Epithelial cell of alveolus of lung (primary cell): ENCODE data around the gene LCNL1. TPM values are rescaled to one million over a fixed set of nuclear protein-coding genes. Genes with fewer than 3 reads are reported as not detected.

Experiments used
- total RNA-seq: library from RNA; depleted of rRNA; stranded (reverse); fragments of >200 nt; gene quantifications from 2 replicates; pipeline ENCODE4 v1.2.1, GENCODE V29; 2015

The LCNL1 gene
- 1.9 TPM in 1 of 2 replicates, not detected in the other for total RNA-seq

DNA sequence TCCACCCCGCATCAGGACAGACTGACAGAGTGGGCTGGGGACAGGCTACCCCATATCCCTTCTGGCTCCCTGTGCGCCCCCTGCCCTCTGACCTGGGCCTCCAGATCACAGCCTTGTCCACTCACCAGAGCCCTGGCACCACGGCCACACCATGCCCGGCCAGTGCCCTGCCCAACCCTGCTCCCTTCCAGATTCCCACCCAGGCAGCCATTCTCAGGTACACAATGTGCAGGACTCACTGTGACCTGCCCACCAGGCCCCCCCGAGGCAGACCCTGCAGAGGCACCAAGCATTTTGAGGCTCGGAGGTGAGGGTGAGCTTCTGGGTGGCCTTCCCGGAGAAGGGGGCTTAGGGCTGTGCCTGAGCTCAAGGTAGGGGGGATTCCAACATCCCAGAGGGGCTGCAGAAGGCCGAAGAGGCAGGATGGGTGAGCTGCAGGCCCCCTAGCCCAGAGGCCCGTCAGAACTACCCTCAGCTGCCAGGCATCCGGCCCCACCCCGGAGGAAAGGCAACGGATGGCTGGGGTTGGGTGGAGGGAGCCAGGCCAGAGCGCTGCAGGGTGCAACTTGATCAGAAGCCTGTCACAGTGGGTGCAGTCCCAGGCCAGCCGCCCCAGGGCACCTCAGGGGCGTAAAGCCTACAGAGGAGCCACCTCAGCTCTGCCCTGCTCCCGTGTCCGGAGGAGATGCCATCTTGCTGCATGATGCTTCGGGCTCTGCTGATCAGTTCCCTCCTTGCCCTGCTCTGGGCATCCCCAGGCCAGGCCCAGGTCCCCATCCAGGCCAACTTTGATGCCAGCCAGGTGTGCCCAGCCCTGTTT, at the start of gene LCNL1:
TSS of gene LCNL1 (plus strand) at position 762 of the 820 bp plus-strand sequence. CDS start 594 bp downstream, outside the sequence.

GRCh38 chr9:136944519-136945332, 38.1 kb upstream of the LCNL1 start, which contains the start of the genes C8G and FBXW5:
Gene C8G, plus strand, starts transcription at chr9:136945243. Its CDS starts 78 bp downstream, at chr9:136945321.
Gene FBXW5, minus strand, starts transcription at chr9:136944738. Its CDS starts 655 bp downstream, at chr9:136944083.

DNA sequence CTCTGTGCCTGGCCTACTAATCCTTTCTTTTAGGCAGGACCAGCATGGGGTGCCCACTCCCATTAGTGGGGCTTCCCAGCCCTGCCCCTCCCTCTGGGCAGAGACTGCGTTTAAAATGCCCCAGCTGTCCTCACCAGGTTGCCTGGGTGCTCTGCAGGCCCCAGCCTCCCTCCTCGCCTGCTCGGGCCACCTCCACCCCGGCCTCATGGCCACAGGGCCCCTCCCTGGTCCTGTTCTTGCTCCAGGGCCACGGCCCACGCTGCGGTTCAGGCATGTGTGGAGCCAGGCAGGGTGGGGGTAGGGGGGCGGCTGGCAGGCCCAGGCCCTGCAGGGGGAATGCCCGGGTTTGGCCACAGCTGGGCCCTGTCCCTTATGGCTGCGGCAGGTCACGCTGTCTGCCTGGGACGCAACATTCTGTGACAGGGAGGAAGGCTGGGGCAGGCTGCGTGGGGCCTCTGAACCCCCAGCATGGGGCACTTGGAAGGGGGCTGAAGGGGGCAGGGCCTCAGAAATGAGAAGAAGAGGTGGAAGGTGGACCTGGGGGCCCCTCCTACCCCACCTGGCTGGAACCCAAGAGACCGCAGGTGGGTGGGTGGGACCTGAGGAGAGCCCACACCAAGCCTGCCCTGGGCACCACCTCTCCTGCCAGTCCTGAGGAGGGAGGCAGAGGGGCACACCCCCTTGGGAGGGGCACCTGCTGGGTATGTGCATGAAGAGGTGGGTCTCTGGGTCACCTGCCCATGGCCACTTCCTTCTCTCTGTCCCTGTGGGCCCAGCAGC, 31.1 kb upstream of the LCNL1 start, which contains the start of gene LCN12:
TSS of gene LCN12 (plus strand) at position 733 of the 780 bp plus-strand sequence. CDS start 55 bp downstream, outside the sequence.

GRCh38 chr9:136977223-136977622, 5.6 kb upstream of the LCNL1 start, which contains the start of gene PTGDS:
Gene PTGDS, plus strand, starts transcription at chr9:136977504. Its CDS starts 75 bp downstream, at chr9:136977579.

DNA sequence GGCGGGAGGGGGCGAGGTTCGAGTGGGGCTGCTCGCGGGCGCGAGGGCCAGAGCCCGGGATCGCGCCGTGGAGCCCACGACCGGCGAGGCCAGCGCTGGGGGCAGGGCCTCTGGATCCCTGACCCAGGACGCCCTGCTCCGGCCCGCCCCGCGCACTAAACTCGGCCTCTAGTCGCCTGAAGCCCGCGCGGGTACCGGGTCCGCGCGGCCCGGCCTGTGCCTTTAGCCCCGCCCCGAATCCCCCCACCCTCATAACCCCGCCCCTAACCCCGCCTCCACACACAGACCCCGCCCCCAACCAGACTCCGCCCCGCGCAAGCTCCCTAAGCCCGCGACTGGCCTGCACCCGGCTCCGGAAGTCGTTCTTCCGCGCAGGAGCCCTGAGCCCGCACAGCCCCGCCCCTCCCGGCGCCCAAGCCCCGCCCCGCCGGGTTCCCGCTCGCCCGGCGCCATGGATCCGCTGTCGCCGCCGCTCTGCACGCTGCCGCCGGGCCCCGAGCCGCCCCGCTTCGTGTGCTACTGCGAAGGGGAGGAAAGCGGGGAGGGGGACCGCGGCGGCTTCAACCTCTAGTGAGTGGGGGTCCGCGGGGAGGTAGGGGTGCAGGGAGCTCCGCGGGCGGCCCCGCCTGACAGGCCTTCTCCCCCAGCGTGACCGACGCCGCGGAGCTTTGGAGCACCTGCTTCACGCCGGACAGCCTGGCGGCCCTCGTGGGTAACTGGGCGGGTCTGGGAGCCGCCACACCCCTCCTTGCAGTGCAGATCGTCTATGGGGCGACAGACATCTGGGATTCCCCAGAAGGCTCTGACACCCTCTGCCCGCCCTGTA, 9.4 kb downstream of the LCNL1 start, which contains the start of gene PAXX:
TSS of gene PAXX (plus strand) at position 430 of the 826 bp plus-strand sequence. CDS start at position 452, 22 bp downstream.

GRCh38 chr9:136996361-136997292, 13.8 kb downstream of the LCNL1 start, which contains the start of gene CLIC3:
Gene CLIC3, minus strand, starts transcription at chr9:136996568. Its CDS starts 25 bp downstream, at chr9:136996543.

GRCh38 chr9:137027369-137028262, 44.8 kb downstream of the LCNL1 start, which contains the start of gene ABCA2:
Gene ABCA2, minus strand, starts transcription at chr9:137028237. Its CDS starts 97 bp downstream, at chr9:137028140.

DNA sequence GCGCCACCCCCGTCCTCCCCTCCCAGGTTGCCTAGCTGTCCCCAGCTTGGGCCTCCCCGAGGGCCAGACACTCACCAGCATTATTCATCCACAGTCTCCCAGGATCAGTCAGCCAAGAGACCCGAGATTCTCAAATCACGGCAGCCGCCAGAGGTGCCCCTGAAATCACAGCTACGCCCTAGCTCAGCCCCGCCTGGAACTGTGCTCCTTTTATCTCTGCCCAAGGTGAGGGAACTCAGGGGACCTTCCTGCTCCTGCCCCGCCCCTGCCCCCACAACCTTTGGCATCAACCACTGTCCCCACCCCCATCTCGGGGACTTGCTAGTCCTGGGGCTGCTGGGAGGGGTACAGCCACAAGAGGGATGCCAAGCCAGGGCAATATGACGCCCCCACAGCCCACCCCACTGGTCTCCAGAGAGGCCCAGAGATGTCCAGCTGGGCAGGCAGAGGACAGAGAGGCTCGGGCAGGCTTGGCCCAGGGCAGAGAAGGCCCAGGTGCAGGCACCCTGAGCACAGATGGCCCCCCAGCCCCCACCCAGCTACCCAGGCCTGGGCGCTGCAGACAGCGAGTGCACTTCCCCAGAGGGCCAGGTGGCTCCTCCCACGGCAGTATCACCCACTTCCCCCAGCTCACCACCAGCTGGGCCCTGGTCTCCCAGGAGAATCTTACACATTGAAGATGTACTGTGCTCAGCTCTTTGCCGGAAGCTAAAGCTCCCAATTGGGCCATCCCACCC, 49.3 kb downstream of the LCNL1 start, which contains the start of gene FUT7:
TSS of gene FUT7 (minus strand) at position 185 of the 737 bp plus-strand sequence. CDS start at position 88, 97 bp downstream.

Other genes starting within 250 kb of the LCNL1 start
- gene LCN10, start 240.1 kb upstream of the LCNL1 start, total RNA-seq: not detected in 2 replicates
- not detected in 2 replicates for gene LCN6, start 234.5 kb upstream of the LCNL1 start, total RNA-seq
- not detected in 2 replicates for gene LCN8, start 224.8 kb upstream of the LCNL1 start, total RNA-seq
- gene LCN15, start 218.5 kb upstream of the LCNL1 start, total RNA-seq: not detected in 2 replicates
- gene TMEM141, start 191.6 kb upstream of the LCNL1 start, total RNA-seq: 57.3 and 94.1 TPM in 2 replicates
- 1.1 TPM in 1 of 2 replicates, not detected in the other for gene CCDC183, start 186.7 kb upstream of the LCNL1 start, total RNA-seq
- gene RABL6, start 175.0 kb upstream of the LCNL1 start, total RNA-seq: 57.3 and 90.6 TPM in 2 replicates
- gene AJM1, start 140.5 kb upstream of the LCNL1 start, total RNA-seq: 0.52 and 0.88 TPM in 2 replicates
- gene PHPT1, start 133.6 kb upstream of the LCNL1 start, total RNA-seq: 101 and 129 TPM in 2 replicates
- 0.91 and 2.2 TPM in 2 replicates for gene MAMDC4, start 130.6 kb upstream of the LCNL1 start, total RNA-seq
- 305 and 403 TPM in 2 replicates for gene EDF1, start 116.7 kb upstream of the LCNL1 start, total RNA-seq
- 8.5 and 11.9 TPM in 2 replicates for gene TRAF2, start 96.5 kb upstream of the LCNL1 start, total RNA-seq
- gene FBXW5, start 38.3 kb upstream of the LCNL1 start, total RNA-seq: 127 and 134 TPM in 2 replicates
- not detected in 2 replicates for gene C8G, start 37.8 kb upstream of the LCNL1 start, total RNA-seq
- gene LCN12, start 30.7 kb upstream of the LCNL1 start, total RNA-seq: not detected in 2 replicates
- 0.39 and 78.2 TPM in 2 replicates for gene PTGDS, start 5.5 kb upstream of the LCNL1 start, total RNA-seq
- gene PAXX, start 9.4 kb downstream of the LCNL1 start, total RNA-seq: 19.1 and 33.0 TPM in 2 replicates
- 3.1 and 6.2 TPM in 2 replicates for gene CLIC3, start 13.6 kb downstream of the LCNL1 start, total RNA-seq
- 14.9 and 15.8 TPM in 2 replicates for gene ABCA2, start 45.2 kb downstream of the LCNL1 start, total RNA-seq
- not detected in 2 replicates for gene FUT7, start 49.1 kb downstream of the LCNL1 start, total RNA-seq
- gene NPDC1, start 63.2 kb downstream of the LCNL1 start, total RNA-seq: 25.2 and 54.9 TPM in 2 replicates
- gene ENTPD2, start 71.1 kb downstream of the LCNL1 start, total RNA-seq: 0.72 TPM in 1 of 2 replicates, not detected in the other
- gene SAPCD2, start 87.6 kb downstream of the LCNL1 start, total RNA-seq: 5.0 and 10.7 TPM in 2 replicates
- gene UAP1L1, start 94.5 kb downstream of the LCNL1 start, total RNA-seq: 5.7 and 11.7 TPM in 2 replicates
- 50.3 and 94.1 TPM in 2 replicates for gene MAN1B1, start 104.0 kb downstream of the LCNL1 start, total RNA-seq
- 69.8 and 123 TPM in 2 replicates for gene DPP7, start 131.7 kb downstream of the LCNL1 start, total RNA-seq
- not detected in 2 replicates for gene GRIN1, start 156.2 kb downstream of the LCNL1 start, total RNA-seq
- gene LRRC26, start 187.1 kb downstream of the LCNL1 start, total RNA-seq: not detected in 2 replicates
- not detected in 2 replicates for gene TMEM210, start 189.1 kb downstream of the LCNL1 start, total RNA-seq
- gene ANAPC2, start 205.6 kb downstream of the LCNL1 start, total RNA-seq: 7.8 and 20.0 TPM in 2 replicates
- gene SSNA1, start 205.7 kb downstream of the LCNL1 start, total RNA-seq: 61.1 and 99.0 TPM in 2 replicates
- 7.8 and 12.2 TPM in 2 replicates for gene TPRN, start 217.7 kb downstream of the LCNL1 start, total RNA-seq
- gene TMEM203, start 222.7 kb downstream of the LCNL1 start, total RNA-seq: 45.5 and 57.0 TPM in 2 replicates
- 8.3 and 15.6 TPM in 2 replicates for gene NDOR1, start 222.7 kb downstream of the LCNL1 start, total RNA-seq
- 0.13 and 6.3 TPM in 2 replicates for gene RNF208, start 239.2 kb downstream of the LCNL1 start, total RNA-seq
- gene CYSRT1, start 242.2 kb downstream of the LCNL1 start, total RNA-seq: under 0.01 and 1.9 TPM in 2 replicates
- not detected in 2 replicates for gene RNF224, start 244.5 kb downstream of the LCNL1 start, total RNA-seq
- not detected in 2 replicates for gene SLC34A3, start 247.9 kb downstream of the LCNL1 start, total RNA-seq